HepG2 (cell line): ENCODE measurements around the gene CNFN. TPM values are rescaled to one million over a fixed set of nuclear protein-coding genes. Genes with fewer than 3 reads are reported as not detected.

ENCODE experiments used
- ATAC-seq: fragments of 200-7000 bp; cut with Tn5 transposase; 3 replicates; pipeline ENCODE4 v1.9.1; 2020; ENCODE audit warnings: mild to moderate bottlenecking, moderate library complexity
- BruUV-seq: library from RNA; stranded (reverse); fragments of 400-500 nt; replicated peaks from 2 replicates; lab custom pipeline; 2021; lab: Mats Ljungman, UMichigan
- CTCF ChIA-PET: fragments of 300-600 bp; formaldehyde crosslinking; extraction: SDS; loops from one replicate; lab custom pipeline; 2021; ENCODE audit warnings: low total read pairs, inconsistent platforms, low intra/inter-chr PET ratio; lab: Yijun Ruan, JAX
- POLR2A ChIA-PET: fragments of 350-600 bp; sonication (Branson Sonifier 250); formaldehyde crosslinking; loops from one replicate; lab custom pipeline; 2020; ENCODE audit warnings: antibody characterized with exemption, inconsistent platforms; lab: Yijun Ruan, JAX
- DNase-seq: peaks from one replicate; pipeline ENCODE4 v3.0.0-alpha.2; 2015; ENCODE audit warnings: low spot score
- FAIRE-seq: peaks from 3 replicates; lab custom pipeline; 2011; peaks lifted over from hg19 to GRCh38; lab: Jason Lieb, UNC
- H2AFZ ChIP-seq: one replicate; pipeline ENCODE4 v1.6.1; 2011; ENCODE audit warnings: low read length, inconsistent platforms
- H3K27ac ChIP-seq: fragments of 300-600 bp; 3 replicates; pipeline ENCODE4 v1.8.0; 2011; ENCODE audit warnings: mixed run types, mild to moderate bottlenecking, mixed read lengths, low read length, inconsistent platforms; ENCODE audit not compliant: insufficient read depth; ENCODE audit errors: extremely low read length
- H3K27me3 ChIP-seq, 2 experiments: fragments of 200-600 bp in 1 of 2; 2 replicates in 1 of 2; 3 replicates in 1 of 2; pipeline versions ENCODE4 v1.6.0 to v1.8.0; 2011; ENCODE audit warnings: low read length in 2 of 2, mild to moderate bottlenecking in 2 of 2, moderate library complexity in 2 of 2, inconsistent platforms in 1 of 2; ENCODE audit not compliant: insufficient read depth in 2 of 2, control insufficient read depth in 1 of 2
- H3K36me3 ChIP-seq, 2 experiments: fragments of 200-600 bp in 1 of 2; replicated peaks in 1 of 2; 2 replicates in 1 of 2; 3 replicates in 1 of 2; pipeline versions ENCODE4 v1.5.1 to v1.8.0; 2011; ENCODE audit warnings: low read length in 2 of 2, inconsistent platforms in 1 of 2; ENCODE audit not compliant: insufficient read depth in 2 of 2, control insufficient read depth in 1 of 2
- H3K4me1 ChIP-seq: 2 replicates; pipeline ENCODE4 v1.5.1; 2012; ENCODE audit warnings: low read length, inconsistent platforms; ENCODE audit not compliant: insufficient read depth
- H3K4me2 ChIP-seq: 2 replicates; pipeline ENCODE4 v1.6.0; 2011; ENCODE audit warnings: low read depth, low read length, inconsistent platforms
- H3K4me3 ChIP-seq, 3 experiments: fragments of 200-600 bp in 1 of 3; sonication (generic), shearing (Covaris generic) in 1 of 3; replicated peaks in 1 of 3; 2 replicates each; pipeline ENCODE4 v1.5.1; 2011 to 2016; ENCODE audit warnings: low read length in 3 of 3, inconsistent platforms in 2 of 3, low read depth in 2 of 3, mild to moderate bottlenecking in 2 of 3, control low read depth in 1 of 3, mixed read lengths in 1 of 3; ENCODE audit not compliant: insufficient read depth in 1 of 3
- H3K79me2 ChIP-seq: one replicate; pipeline ENCODE4 v1.6.1; 2011; ENCODE audit warnings: low read length, inconsistent platforms; ENCODE audit not compliant: insufficient read depth
- H3K9ac ChIP-seq: 2 replicates; pipeline ENCODE4 v1.6.0; 2011; ENCODE audit warnings: mild to moderate bottlenecking, low read depth, low read length, inconsistent platforms; ENCODE audit not compliant: insufficient read depth
- H3K9me3 ChIP-seq: 2 replicates; pipeline ENCODE4 v1.5.1; 2012; ENCODE audit warnings: mild to moderate bottlenecking, low read length
- H4K20me1 ChIP-seq: 2 replicates; pipeline ENCODE4 v1.6.0; 2011; ENCODE audit warnings: inconsistent platforms, mild to moderate bottlenecking, low read length, moderate library complexity; ENCODE audit not compliant: insufficient read depth
- CBFB ChIP-seq: sonication (generic); formaldehyde crosslinking; IDR thresholded peaks from 2 replicates; pipeline ENCODE4 v1.4.0; 2020; ENCODE audit warnings: missing genetic modification reagents
- CEBPB ChIP-seq: IDR thresholded peaks from 2 replicates; pipeline ENCODE4 v1.6.1; 2011; ENCODE audit warnings: low read depth, low read length, improper control_type of control experiment, borderline replicate concordance
- DRAP1 ChIP-seq: IDR thresholded peaks from 2 replicates; pipeline ENCODE4 v1.6.1; 2016; ENCODE audit warnings: missing genetic modification reagents, missing compliant biosample characterization
- EED ChIP-seq: sonication (generic); formaldehyde crosslinking; IDR thresholded peaks from 2 replicates; pipeline ENCODE4 v1.5.0; 2020; ENCODE audit warnings: mild to moderate bottlenecking, missing genetic modification reagents
- HNRNPH1 ChIP-seq: fragments of 200-400 bp; formaldehyde crosslinking; optimal IDR thresholded peaks from 2 replicates; pipeline ENCODE3; 2017; ENCODE audit warnings: mild to moderate bottlenecking, low read depth, low read length
- HNRNPUL1 ChIP-seq: fragments of 200-400 bp; formaldehyde crosslinking; IDR thresholded peaks from 2 replicates; pipeline ENCODE4 v1.6.1; 2017; ENCODE audit warnings: low read depth, mild to moderate bottlenecking, low read length, moderate library complexity
- MIER3 ChIP-seq: IDR thresholded peaks from 2 replicates; pipeline ENCODE4 v1.6.1; 2016; ENCODE audit warnings: missing compliant biosample characterization, borderline replicate concordance
- U2AF1 ChIP-seq: fragments of 200-400 bp; formaldehyde crosslinking; optimal IDR thresholded peaks from 2 replicates; pipeline ENCODE3; 2017; ENCODE audit warnings: mild to moderate bottlenecking, low read depth, low read length
- ZMYM2 ChIP-seq: sonication (generic); formaldehyde crosslinking; IDR thresholded peaks from 2 replicates; pipeline ENCODE4 v1.8.0; 2022; ENCODE audit warnings: mild to moderate bottlenecking, missing genetic modification reagents
- WGBS: methylation state at CpG from one replicate; pipeline ENCODE4 v1.1.6; 2017; ENCODE audit warnings: low lambda C conversion rate; 5-methylcytosine and 5-hydroxymethylcytosine counted together
- in situ Hi-C: cut with HindIII; loops from 2 replicates; pipeline ENCODE4 v1.10.0; 2017; ENCODE audit warnings: low pct_unique_long_range_greater_than_20kb; ENCODE audit not compliant: extremely low pct_ligation_motif_present
- intact Hi-C: fragments of 100-400 bp; cut with micrococcal nuclease; formaldehyde crosslinking; loops from one replicate; pipeline ENCODE4 v1.10.0; 2022; ENCODE audit not compliant: unreplicated experiment
- polyA plus RNA-seq, 8 experiments: library from polyadenylated mRNA; depleted of rRNA in 3 of 8; stranded (reverse) in 7 of 8; unstranded in 1 of 8; fragments of >200 nt; fragmentation: Illumina TruSeq in 4 of 8; extraction: Trizol in 4 of 8; gene quantifications; 2 replicates each; pipeline versions ENCODE4 v1.2.1 to v1.2.3, GENCODE V29; 2011 to 2016; ENCODE audit warnings: low read depth in 4 of 8, missing spikeins in 1 of 8, mixed read lengths in 1 of 8; ENCODE audit not compliant: insufficient read depth in 1 of 8
- total RNA-seq, 5 experiments: library from RNA; depleted of rRNA; stranded (reverse); fragments of >200 nt; fragmentation: Illumina TruSeq; extraction: Trizol; gene quantifications; 2 replicates each; pipeline ENCODE4 v1.2.3, GENCODE V29; 2016; ENCODE audit warnings: low read depth in 1 of 5
- TF ChIP-seq, protein P1 (sequence below): sonication (generic); formaldehyde crosslinking; IDR thresholded peaks from 2 replicates; pipeline ENCODE4 v1.4.0; 2020; ENCODE audit warnings: mild to moderate bottlenecking, missing genetic modification reagents

The CNFN gene
- total and polyA plus RNA-seq, 2 of the 13 experiments (the other 11 are each of a cell fraction or from before 2014, with no cell fraction given): 0.35 to 1.1 TPM

GRCh38 chr19:42345191-42345812 lies 44.8 kb downstream of the CNFN start:
- H3K4me3 ChIP-seq: no peak overlapping the region
- FAIRE-seq (no peak), ATAC-seq (no peak), DNase-seq (no peak)
- no peaks in the 10 kb centered on the region for H3K4me1 ChIP-seq
- H3K27me3 ChIP-seq: no peaks in the 10 kb centered on the region
- peak; percentile 75 for TF ChIP-seq CEBPB
- no peak for TF ChIP-seq U2AF1
- in situ Hi-C loops (no loop called here), intact Hi-C loops (no loop called here)
- H4K20me1 ChIP-seq: no peaks in the 10 kb centered on the region
- H3K27ac ChIP-seq: no peak overlapping the region
- H3K9me3 ChIP-seq: no peaks in the 10 kb centered on the region
- no peak overlapping the region for H2AFZ ChIP-seq
- no peak overlapping the region for H3K4me2 ChIP-seq
- H3K79me2 ChIP-seq: no peaks in the 10 kb centered on the region
- WGBS: 95% methylated on average over 6 of the region's 6 CpGs
- CTCF ChIA-PET: no interaction called here
- POLR2A ChIA-PET: no interaction called here
- H3K9ac ChIP-seq: no peak overlapping the region
- BruUV-seq: no TSS peak
- peaks cover 6 to 7% of the 10 kb centered on the region in 2 experiments; a peak in 2 of 5 replicates for H3K36me3 ChIP-seq

DNA sequence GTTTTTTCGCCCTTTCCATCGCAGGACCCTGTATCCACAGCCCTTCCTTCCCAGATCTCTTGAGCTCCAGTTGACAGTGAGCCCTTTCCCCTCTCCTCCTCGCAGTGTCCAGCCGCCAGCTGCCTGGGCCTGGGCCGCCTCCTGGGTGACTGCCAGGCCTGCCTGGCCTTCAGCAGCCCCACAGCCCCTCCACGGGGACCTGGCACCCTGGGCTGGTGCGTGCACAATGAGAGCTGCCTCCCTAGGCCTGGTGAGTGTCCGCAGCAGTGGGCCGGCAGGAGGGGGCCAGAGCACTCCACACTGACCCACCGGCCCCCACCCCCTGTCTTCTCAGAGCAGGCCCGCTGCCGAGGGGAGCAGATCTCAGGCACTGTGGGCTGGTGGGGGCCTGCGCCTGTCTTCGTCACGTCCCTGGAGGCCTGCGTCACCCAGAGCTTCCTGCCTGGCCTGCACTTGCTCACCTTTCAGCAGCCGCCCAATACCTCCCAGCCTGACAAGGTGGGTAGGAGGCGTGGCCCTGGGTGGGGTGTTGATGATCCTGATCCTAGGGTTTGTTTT lies 45.7 kb downstream of the CNFN start:
- intact Hi-C loops: no loop called here
- TF ChIP-seq DRAP1 (no peak), HNRNPH1 (no peak), MIER3 (no peak), CBFB (no peak), EED (CRISPR knock-in tag) (no peak), ZMYM2 (CRISPR knock-in tag) (no peak), HNRNPUL1 (no peak)
- TF ChIP-seq, protein P1, sequence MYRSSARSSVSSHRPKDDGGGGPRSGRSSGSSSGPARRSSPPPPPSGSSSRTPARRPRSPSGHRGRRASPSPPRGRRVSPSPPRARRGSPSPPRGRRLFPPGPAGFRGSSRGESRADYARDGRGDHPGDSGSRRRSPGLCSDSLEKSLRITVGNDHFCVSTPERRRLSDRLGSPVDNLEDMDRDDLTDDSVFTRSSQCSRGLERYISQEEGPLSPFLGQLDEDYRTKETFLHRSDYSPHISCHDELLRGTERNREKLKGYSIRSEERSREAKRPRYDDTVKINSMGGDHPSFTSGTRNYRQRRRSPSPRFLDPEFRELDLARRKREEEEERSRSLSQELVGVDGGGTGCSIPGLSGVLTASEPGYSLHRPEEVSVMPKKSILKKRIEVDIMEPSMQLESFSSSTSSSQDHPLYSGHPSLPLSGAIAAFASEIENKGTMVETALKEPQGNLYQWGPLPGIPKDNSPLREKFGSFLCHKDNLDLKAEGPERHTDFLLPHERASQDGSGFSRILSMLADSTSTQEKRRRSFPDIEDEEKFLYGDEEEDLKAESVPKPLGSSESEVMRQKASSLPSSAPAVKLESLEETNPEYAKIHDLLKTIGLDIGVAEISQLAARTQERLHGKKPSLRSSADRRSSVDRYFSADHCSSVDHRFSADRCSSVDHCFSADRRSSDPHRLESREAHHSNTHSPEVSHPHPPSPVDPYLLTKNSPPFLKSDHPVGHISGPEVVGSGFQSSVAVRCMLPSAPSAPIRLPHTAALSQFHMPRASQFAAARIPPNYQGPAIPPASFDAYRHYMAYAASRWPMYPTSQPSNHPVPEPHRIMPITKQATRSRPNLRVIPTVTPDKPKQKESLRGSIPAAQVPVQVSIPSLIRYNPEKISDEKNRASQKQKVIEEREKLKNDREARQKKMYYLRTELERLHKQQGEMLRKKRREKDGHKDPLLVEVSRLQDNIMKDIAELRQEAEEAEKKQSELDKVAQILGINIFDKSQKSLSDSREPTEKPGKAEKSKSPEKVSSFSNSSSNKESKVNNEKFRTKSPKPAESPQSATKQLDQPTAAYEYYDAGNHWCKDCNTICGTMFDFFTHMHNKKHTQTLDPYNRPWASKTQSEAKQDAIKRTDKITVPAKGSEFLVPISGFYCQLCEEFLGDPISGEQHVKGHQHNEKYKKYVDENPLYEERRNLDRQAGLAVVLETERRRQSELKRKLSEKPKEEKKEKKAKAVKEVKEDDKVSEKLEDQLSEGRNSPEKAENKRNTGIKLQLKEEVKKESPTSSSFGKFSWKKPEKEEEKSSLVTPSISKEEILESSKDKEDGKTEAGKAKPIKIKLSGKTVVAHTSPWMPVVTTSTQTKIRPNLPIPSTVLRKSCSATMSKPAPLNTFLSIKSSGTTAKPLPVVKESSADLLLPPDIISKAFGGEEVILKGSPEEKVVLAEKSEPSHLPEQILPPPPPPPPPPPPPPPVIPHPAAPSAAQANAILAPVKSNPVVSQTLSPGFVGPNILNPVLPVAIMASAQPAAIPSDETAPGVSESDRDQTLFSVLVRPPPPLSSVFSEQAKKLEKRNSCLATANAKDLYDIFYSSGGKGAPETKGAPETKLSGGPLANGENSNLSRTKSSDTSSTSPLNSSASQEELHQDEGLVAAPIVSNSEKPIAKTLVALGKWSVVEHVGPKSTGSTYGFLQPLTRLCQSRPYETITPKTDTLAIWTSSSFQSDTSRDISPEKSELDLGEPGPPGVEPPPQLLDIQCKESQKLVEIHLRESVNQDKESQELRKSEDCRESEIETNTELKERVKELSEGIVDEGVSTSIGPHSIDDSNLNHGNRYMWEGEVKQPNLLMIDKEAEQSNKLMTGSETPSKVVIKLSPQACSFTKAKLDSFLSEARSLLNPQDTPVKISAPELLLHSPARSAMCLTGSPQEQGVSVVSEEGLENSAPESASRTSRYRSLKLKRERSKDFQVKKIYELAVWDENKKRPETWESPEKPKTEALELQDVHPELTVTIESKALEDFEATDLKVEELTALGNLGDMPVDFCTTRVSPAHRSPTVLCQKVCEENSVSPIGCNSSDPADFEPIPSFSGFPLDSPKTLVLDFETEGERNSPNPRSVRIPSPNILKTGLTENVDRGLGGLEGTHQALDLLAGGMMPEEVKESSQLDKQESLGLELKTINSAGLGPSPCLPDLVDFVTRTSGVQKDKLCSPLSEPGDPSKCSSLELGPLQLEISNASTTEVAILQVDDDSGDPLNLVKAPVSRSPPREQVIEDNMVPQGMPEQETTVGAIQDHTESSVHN (CRISPR knock-in tag): no peak

More for the DNA sequence above, 45.7 kb downstream of the CNFN start:
- ChIA-PET POLR2A (no interaction called here), CTCF (no interaction called here)
- H4K20me1 ChIP-seq: no peaks in the 10 kb centered on the region
- no TSS peak for BruUV-seq
- no peaks in the 10 kb centered on the region for H3K79me2 ChIP-seq
- H2AFZ ChIP-seq: no peak overlapping the region
- WGBS: 96% methylated on average over 10 of the region's 18 CpGs
- no peaks in the 10 kb centered on the region for H3K4me1 ChIP-seq
- peaks cover 6 to 7% of the 10 kb centered on the region in 2 experiments; a peak in 2 of 5 replicates for H3K36me3 ChIP-seq
- no peak overlapping the region for H3K9ac ChIP-seq
- no peaks in the 10 kb centered on the region for H3K27me3 ChIP-seq
- no peaks in the 10 kb centered on the region for H3K9me3 ChIP-seq
- no peak overlapping the region for H3K4me2 ChIP-seq
- in situ Hi-C loops: no loop called here
- DNase-seq: no peak
- H3K4me3 ChIP-seq: no peak overlapping the region
- H3K27ac ChIP-seq: no peak overlapping the region
- FAIRE-seq: no peak
- no peak for ATAC-seq
